Heart right ventricle (tissue), 16 donors: ENCODE measurements around the gene MEGF9. TPM values are rescaled to one million over a fixed set of nuclear protein-coding genes. Genes with fewer than 3 reads are reported as not detected.

Experiments used
- ATAC-seq, 8 donors: fragments of 200-7000 bp; cut with Tn5 transposase; one replicate each; pipeline ENCODE4 v1.9.1; 2020; ENCODE audit warnings: mild to moderate bottlenecking in 8 of 8, moderate library complexity in 8 of 8, moderate number of reproducible peaks in 1 of 8
- DNase-seq, 2 donors: peaks; one replicate each; pipeline ENCODE4 v3.0.0-alpha.2; 2020
- H3K27ac ChIP-seq, 10 donors: fragments of 200-600 bp; sonication (generic) in 2 of 10; one replicate each; pipeline versions ENCODE4 v1.5.0 to v1.8.0; 2020 to 2022; ENCODE audit warnings: mild to moderate bottlenecking in 3 of 10
- H3K27me3 ChIP-seq, 7 donors: fragments of 200-600 bp; one replicate each; pipeline ENCODE4 v1.8.0; 2021 to 2022; ENCODE audit warnings: mild to moderate bottlenecking in 2 of 7
- H3K36me3 ChIP-seq, 9 donors: fragments of 200-600 bp; sonication (generic) in 1 of 9; one replicate each; pipeline versions ENCODE4 v1.5.0 to v1.8.0; 2020 to 2022; ENCODE audit warnings: mild to moderate bottlenecking in 2 of 9
- H3K4me1 ChIP-seq, 9 donors: fragments of 200-600 bp; sonication (generic) in 1 of 9; one replicate each; pipeline versions ENCODE4 v1.5.0 to v1.8.0; 2020 to 2022; ENCODE audit warnings: mild to moderate bottlenecking in 4 of 9
- H3K4me3 ChIP-seq, 10 donors: fragments of 200-600 bp; sonication (generic) in 2 of 10; one replicate each; pipeline versions ENCODE4 v1.5.0 to v1.8.0; 2020 to 2022; ENCODE audit warnings: mild to moderate bottlenecking in 7 of 10, moderate library complexity in 2 of 10
- H3K9me3 ChIP-seq, 11 donors: fragments of 200-600 bp in 10 of 11; sonication (generic) in 2 of 11; one replicate each; pipeline versions ENCODE4 v1.5.0 to v1.8.0; 2013 to 2022; ENCODE audit warnings: mild to moderate bottlenecking in 2 of 11, control low read depth in 1 of 11, moderate library complexity in 1 of 11
- CTCF ChIP-seq, 9 donors: fragments of 200-600 bp; sonication (generic) in 2 of 9; IDR thresholded peaks; one replicate each; pipeline versions ENCODE4 v1.5.0 to v1.8.0; 2021 to 2022; ENCODE audit warnings: antibody characterized with exemption in 9 of 9, mild to moderate bottlenecking in 5 of 9, moderate library complexity in 1 of 9
- WGBS, 2 donors: extraction: QIAGEN DNeasy Blood & Tissue Kit; methylation state at CpG; one replicate each; pipeline ENCODE4 v1.1.7; 2013; ENCODE audit warnings: inconsistent platforms in 1 of 2; 5-methylcytosine and 5-hydroxymethylcytosine counted together
- intact Hi-C, 10 donors: fragments of 100-400 bp; cut with DNase I; formaldehyde crosslinking; loops; one replicate each; pipeline versions ENCODE4 v1.11.1 to v1.14.2; 2022
- polyA plus RNA-seq, 2 donors: library from polyadenylated mRNA; stranded (reverse); fragments of 200-250 nt; gene quantifications; one replicate each; pipeline ENCODE4 v1.2.3, GENCODE V29; 2013
- total RNA-seq, 10 donors: library from RNA; stranded (reverse); fragmentation: NEBNext Ultra II Directional in 3 of 10; extraction: Animal tissue kit (Norgen Biotek cat#: 25700) in 3 of 10; gene quantifications; one replicate each; pipeline versions ENCODE4 v1.2.1 to v1.2.4, GENCODE V29; 2021 to 2023
- donor health status: Arrhythmogenic right ventricular cardiomyopathy.
- donor health status: ischemic (EF 13 %, LVEDD 7.1; RV severe dilation, severe dysfunction).
- donor health status: healthy with polysubstance abuse.
- donor health status: DM: no; HTN: yes; CAD: no.
- donor health status: DM: no; HTN: no; CAD: no.
- donor health status: ischemic (EF 25% LVEDD 6.9; RV normal size, moderate dysfunction).
- donor health status: ischemic (EF 25% LVEDD 5.7; RV mildly dilated, moderate dysfunction).
- donor health status: healthy.
- donor health status: DM: yes; HTN: yes; CAD: no.
- donor health status: Ischemic cardiomyopathy.
- donor health status: ischemic (EF 35%, LVEDD 5.7; RV mildly dilated, moderate dysfunction).
- donor health status: nonischemic (EF 11% LVEDD 7.7; RV severe dilation, severe dysfunction).
- donor health status: DM: yes; HTN: yes; CAD: no.
- donor health status: PGD.
- donor health status: ischemic (EF 29% LVEDD 5.4; RV normal size, mild dysfunction).
- donor health status: nonischemic (EF 23%, LVEDD 6.1; RV moderate dilation, normal function).

The MEGF9 gene
- total and polyA plus RNA-seq, 12 donors, result 3.0 to 39.1 (median 8.5) TPM

- Histone ChIP-seq H3K27me3 (no peaks in the 10 kb centered on the region), H3K9me3 (no peaks in the 10 kb centered on the region), H3K4me1 (peaks cover 4 to 58% (median 38%) of the 10 kb centered on the region in 9 donors), H3K4me3 (peak overlapping the region; percentile 48 to 97 (median 84)), H3K36me3 (no peaks in the 10 kb centered on the region), H3K27ac (peak overlapping the region in 9 of 10 donors; percentile 32 to 93 (median 80))
- DNase-seq (peak in 1 of 2 donors; percentile 38), ATAC-seq (no peak)
- 3% methylated on average over 48 to 50 of the region's 50 CpGs for WGBS, 2 donors
- intact Hi-C loops, result loop anchor here in 4 of 10 donors (5.0 to 10.0 kb wide), 4 partner anchors 86 to 99 kb away; no protein-coding TSS in a partner anchor
- peak in 1 of 9 donors; percentile 17 for TF ChIP-seq CTCF (IDR thresholded peaks at IDR 0.05)
Measured at GRCh38 chr9:120713257-120714087, 798 bp downstream of the MEGF9 start.

- H3K27me3 ChIP-seq, result no peaks in the 10 kb centered on the region
- intact Hi-C loops, result loop anchor here in 4 of 10 donors (5.0 to 10.0 kb wide), 4 partner anchors 85 to 98 kb away; no protein-coding TSS in a partner anchor
- ATAC-seq, result no peak
- peak overlapping the region in 9 of 10 donors; percentile 48 to 97 (median 83) for H3K4me3 ChIP-seq
- no peak for DNase-seq
- H3K4me1 ChIP-seq, result peaks cover 4 to 62% (median 38%) of the 10 kb centered on the region in 9 donors
- no peaks in the 10 kb centered on the region for H3K36me3 ChIP-seq
- WGBS, 2 donors, result 41 to 59% methylated on average over 4 of the region's 4 CpGs
- peak overlapping the region in 7 of 10 donors; percentile 34 to 93 (median 80) for H3K27ac ChIP-seq
- no peaks in the 10 kb centered on the region for H3K9me3 ChIP-seq
- no peak for TF ChIP-seq CTCF (IDR thresholded peaks at IDR 0.05)
Measured at GRCh38 chr9:120712539-120713031, 1.7 kb downstream of the MEGF9 start.

- peaks cover 4 to 64% (median 40%) of the 10 kb centered on the region in 9 donors for H3K4me1 ChIP-seq
- H3K27me3 ChIP-seq, result no peaks in the 10 kb centered on the region
- H3K4me3 ChIP-seq, result peak overlapping the region in 7 of 10 donors; percentile 5 to 97 (median 83)
- 61 to 62% methylated on average over 5 of the region's 5 CpGs for WGBS, 2 donors
- intact Hi-C loops, result loop anchor here in 4 of 10 donors (5.0 to 10.0 kb wide), 4 partner anchors 85 to 97 kb away; no protein-coding TSS in a partner anchor
- H3K36me3 ChIP-seq, result no peaks in the 10 kb centered on the region
- H3K9me3 ChIP-seq, result no peaks in the 10 kb centered on the region
- ATAC-seq (no peak), DNase-seq (no peak)
- TF ChIP-seq CTCF (IDR thresholded peaks at IDR 0.05), result no peak
- H3K27ac ChIP-seq, result peak overlapping the region in 7 of 10 donors; percentile 23 to 93 (median 39)
Measured at GRCh38 chr9:120711841-120712538, 2.3 kb downstream of the MEGF9 start.

- no peaks in the 10 kb centered on the region for H3K27me3 ChIP-seq
- H3K4me1 ChIP-seq, result peaks cover 4 to 70% (median 40%) of the 10 kb centered on the region in 9 donors
- no peaks in the 10 kb centered on the region for H3K9me3 ChIP-seq
- H3K27ac ChIP-seq, result peak overlapping the region in 5 of 10 donors; percentile 4 to 93 (median 32)
- DNase-seq (no peak), ATAC-seq (no peak)
- H3K36me3 ChIP-seq, result no peaks in the 10 kb centered on the region
- intact Hi-C loops, result loop anchor here in 4 of 10 donors (5.0 to 10.0 kb wide), 4 partner anchors 84 to 97 kb away; no protein-coding TSS in a partner anchor
- TF ChIP-seq CTCF (IDR thresholded peaks at IDR 0.05), result no peak
- peak overlapping the region in 5 of 10 donors; percentile 42 to 97 (median 83) for H3K4me3 ChIP-seq
Measured at GRCh38 chr9:120711354-120711753, 2.9 kb downstream of the MEGF9 start.
